GM19240 (cell line): ENCODE measurements around the gene CLN5.
A peak's percentile ranks its signal among the peaks of the same experiment; 100 is the strongest.
"Not testable (repeated sequence)": the region's sequence is repeated elsewhere in the genome, so short reads cannot be mapped to it uniquely, and the experiment has no call there.

ENCODE experiments used
- DNase-seq: peaks from one replicate; pipeline ENCODE4 v3.0.0; 2011; ENCODE audit warnings: low spot score; ENCODE audit not compliant: insufficient read length

Gene CLN5

DNA sequence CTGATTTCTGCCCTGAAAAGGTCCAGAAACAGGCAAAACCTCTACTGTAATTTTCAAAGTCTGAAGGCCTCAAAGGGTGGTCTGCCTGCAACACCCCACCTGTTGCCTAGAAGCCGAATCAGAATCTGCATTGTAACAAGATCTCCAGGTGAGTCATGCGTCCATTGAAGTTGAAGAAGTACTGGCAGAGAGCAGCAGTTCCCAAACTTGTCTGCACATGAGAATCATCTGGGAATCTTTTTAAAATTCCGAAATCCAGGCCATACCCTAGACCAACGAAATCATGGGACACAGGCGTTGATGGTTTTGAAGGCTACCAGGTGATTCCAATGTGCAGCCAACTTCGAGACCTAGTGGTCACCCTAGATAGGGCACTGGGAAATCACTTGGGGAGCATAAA lies 16.0 kb upstream of the CLN5 start:
- DNase-seq, result no peak

DNA sequence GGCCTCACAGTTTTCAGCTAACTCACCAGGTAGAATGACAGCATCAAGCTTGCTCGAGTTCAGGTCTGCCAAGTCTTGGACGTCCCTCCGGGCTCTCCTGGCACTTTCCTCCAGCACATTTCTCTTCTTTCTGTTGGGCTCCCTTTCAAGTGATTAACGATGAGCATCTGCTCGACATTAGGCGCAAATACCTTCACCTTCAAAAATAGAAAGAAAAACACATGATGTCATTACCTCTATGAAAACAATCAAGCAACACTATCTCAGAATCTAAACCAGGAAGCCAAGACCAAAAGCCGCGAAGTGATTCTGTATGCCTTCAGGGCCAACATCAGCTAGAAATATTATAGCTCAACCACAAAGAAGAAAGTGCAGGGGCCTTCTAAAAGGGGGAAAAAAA lies 15.4 kb upstream of the CLN5 start:
- no peak for DNase-seq

DNA sequence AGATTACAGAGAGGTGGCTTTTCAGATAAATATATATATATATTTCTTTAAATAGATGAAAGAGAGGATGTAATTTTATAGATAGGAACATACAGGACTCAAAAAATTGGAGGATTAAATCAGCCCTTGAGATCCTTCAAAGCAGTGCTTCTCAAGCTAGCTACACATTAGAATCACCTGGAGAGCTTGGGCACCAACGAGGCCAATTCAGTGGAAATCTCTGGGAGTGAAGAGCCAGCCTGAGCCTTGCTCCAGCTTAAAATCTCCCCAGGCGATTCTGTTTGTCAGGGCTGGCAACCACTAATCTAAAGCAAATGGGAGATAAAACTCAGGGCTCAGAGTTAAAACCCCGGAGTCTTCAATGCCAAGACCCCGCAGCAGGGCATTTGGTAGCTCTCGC lies 15.0 kb upstream of the CLN5 start:
- DNase-seq, result no peak

DNA sequence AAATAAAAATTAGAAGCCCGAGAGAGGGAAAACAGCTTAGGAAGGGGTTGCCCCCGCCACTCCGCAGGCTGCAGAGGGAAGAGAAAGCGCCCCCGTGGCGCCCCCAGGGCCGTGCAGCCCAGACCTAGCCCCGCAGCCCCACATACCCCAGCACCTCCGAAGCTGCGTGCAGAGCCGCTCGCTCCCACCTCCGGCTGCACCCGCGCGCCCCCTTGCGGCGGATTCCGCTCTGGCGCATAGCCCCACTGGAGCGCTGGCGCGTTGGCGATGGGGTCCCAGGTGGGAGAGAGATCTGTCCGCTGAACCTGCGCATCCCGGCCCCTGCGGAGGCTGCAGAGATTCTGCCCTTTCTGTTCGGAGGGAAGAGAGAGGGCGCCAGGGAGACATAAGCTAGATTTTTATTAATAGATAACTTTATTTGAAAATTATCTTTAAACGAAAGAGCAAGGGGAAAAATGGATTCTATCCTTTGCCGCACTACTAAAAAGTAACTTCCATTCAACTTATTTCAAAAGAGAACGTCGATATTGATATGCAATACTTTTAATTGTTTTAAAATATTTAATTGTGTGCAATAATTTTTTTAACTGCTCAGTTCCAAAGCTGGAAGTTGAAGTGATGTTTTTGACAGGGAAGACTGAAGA lies 11.7 kb upstream of the CLN5 start:
- DNase-seq, result peak; percentile 79

GRCh38 chr13:76982061-76982460 lies 9.8 kb upstream of the CLN5 start:
- DNase-seq, result no peak

GRCh38 chr13:76983676-76984075 lies 8.2 kb upstream of the CLN5 start:
- DNase-seq, result no peak

DNA sequence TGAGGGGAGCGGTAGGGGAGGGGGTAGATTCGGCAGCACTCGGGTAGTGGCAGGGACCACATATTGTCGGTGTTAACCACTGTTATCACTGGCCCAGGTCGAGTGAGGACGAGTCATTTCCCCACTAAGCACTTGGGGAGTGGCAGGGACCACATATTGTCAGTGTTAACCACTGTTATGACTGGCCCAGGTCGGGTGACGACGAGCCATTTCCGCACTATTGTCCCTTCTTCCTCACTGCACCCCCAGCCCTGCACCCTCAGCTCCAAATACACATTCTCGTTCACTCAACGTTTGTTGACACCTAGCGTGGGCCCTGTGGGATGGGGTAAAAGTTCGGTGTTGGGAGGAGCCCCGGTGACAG lies 467 bp upstream of the CLN5 start:
- DNase-seq, result peak; percentile 29

DNA sequence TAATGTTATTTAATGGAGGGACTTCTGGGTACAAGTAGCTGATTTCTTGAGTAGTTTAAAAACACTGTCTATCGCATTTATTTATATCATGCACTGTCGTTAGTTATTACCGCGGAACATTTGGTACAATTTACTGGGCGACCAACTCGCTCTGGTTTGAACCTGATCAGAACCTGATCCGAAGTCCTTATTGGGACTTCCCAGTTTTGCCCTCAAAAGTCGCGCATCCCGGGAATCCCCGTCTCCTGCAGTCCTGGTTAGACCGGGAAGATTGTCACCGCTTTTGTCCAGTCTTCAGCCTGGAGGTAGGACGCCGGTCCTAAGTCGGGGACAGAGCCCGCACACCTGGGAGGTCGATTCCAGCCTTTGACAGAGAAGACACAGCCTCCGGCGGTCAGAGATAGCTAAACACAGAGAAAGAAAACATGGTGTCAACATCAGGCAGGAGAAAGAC lies 694 bp downstream of the CLN5 start:
- no peak for DNase-seq

GRCh38 chr13:76993021-76993420 lies 1.1 kb downstream of the CLN5 start:
- DNase-seq, result no peak

- DNase-seq, result no peak
Measured at GRCh38 chr13:76993473-76993872, 1.6 kb downstream of the CLN5 start.

DNA sequence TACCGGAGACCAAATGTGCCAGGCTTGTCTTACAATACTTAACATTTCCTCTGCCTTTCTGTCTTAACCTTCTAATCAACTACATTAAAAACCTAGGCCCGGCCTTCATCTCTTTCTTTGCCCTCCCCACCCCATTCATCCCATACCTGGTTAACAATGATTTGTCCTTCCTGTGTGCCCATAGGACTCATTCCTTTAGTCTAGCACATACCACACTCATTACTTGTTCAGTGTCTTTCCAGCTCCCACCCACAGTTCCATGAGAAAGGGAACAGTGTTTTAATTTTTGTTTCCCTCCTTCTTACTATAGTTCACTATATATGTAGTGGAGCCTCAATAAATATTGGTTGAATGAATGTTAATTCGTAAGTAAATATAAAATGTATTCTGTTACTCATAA lies 2.4 kb downstream of the CLN5 start:
- no peak for DNase-seq

GRCh38 chr13:77000475-77000874 lies 8.6 kb downstream of the CLN5 start:
- DNase-seq, result no peak

GRCh38 chr13:77001540-77001939 lies 9.7 kb downstream of the CLN5 start:
- DNase-seq, result no peak

GRCh38 chr13:77001963-77002587 lies 10.2 kb downstream of the CLN5 start:
- DNase-seq, result no peak

GRCh38 chr13:77002590-77003190 lies 10.8 kb downstream of the CLN5 start:
- no peak for DNase-seq

- DNase-seq, result not testable (repeated sequence)
Measured at GRCh38 chr13:77008337-77008736, 16.5 kb downstream of the CLN5 start.

DNA sequence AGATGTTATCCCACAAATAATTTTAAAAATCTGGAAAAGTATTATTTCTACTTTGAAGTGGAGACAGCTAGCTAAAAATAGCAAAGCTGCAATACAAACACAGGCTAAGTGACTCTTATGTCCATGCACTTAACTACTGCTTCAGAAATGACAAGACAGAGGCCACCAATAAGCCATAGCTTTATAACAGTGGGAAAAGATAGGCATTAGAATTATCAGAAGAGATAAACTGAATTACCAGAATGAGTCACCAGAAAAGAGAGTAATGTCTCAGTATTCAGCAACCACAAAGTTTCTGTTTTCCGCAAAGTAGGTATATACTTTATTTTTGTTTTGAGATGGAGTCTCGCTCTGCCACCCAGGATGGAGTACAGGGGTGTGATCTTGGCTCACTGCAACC lies 17.1 kb downstream of the CLN5 start:
- no peak for DNase-seq

DNA sequence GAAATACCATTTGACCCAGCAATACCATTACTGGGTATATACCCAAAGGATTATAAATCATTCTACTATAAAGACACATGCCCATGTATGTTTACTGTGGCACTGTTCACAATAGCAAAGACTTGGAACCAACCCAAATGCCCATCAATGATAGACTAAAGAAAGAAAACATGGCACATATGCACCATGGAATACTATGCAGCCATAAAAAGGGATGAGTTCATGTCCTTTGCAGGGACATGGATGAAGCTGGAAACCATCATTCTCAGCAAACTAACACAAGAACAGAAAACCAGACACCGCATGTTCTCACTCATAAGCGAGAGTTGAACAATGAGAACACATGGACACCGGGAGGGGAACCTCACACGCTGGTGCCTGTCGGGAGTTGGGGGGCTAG lies 17.8 kb downstream of the CLN5 start:
- DNase-seq, result not testable (repeated sequence)

DNA sequence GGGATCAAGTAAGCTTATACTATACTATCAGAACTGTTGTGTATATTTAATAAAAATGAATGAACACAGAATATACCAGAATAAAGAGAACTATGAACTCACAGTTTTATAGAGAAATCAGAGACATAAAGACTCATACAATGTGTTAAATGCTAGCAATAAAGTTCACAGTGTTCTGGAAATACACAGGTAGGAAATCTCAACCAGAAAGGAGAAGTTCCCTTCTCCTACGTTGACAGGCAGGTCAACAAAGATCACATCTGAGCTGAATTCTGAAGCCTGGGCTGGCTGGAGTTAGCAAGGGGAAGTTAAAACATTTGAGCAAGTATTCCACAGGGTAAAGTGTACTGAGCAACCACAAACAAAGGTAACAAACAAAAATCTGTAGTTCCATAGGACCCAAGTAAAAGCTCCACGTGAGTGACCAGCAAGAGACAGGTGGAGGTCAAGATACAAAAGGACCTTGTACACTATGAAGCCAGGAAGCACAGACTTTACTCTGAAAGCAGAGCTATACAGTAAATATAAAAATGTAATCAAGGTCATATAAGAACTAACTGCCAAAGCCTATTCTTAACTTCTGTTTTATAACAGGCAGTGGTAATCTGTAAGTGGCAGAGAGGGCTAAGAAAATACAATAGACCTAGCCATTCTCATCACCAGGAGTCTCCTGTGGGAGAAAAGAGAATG lies 22.1 kb downstream of the CLN5 start:
- no peak for DNase-seq

DNA sequence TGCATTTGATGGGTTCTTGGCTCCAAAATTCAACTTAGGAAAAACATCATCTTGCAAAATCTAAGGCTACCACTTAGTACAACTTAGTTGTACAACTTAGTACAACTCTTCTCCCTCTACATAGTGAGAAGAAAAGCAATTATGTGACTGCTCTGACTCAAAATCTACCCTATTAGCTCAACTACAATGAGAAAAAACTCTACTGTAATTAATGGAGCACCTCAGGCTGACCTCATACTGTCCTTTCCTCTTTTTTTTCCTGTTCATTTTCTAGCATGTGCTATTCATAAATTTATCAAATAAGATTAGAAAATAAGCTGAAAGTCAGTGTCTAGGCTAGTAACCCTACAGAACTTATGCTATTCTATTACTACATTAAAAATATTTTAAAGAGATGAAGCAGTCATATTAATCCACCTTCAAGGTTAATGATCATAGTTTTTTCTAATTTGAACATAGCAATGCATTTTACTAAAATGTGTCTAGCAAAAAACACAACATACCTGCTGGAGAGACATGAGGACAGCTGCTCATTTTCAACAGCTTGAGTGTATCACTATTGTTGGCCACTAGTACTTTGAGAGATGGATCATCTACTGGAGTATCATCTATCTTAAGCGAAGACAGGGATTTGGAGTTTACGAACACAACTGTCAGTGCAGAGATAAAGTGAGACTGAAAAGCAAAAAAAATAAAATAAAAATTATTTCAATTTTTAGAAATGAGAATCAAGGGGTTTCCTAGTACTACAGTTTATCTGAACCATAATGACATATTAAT lies 23.2 kb downstream of the CLN5 start:
- no peak for DNase-seq

DNA sequence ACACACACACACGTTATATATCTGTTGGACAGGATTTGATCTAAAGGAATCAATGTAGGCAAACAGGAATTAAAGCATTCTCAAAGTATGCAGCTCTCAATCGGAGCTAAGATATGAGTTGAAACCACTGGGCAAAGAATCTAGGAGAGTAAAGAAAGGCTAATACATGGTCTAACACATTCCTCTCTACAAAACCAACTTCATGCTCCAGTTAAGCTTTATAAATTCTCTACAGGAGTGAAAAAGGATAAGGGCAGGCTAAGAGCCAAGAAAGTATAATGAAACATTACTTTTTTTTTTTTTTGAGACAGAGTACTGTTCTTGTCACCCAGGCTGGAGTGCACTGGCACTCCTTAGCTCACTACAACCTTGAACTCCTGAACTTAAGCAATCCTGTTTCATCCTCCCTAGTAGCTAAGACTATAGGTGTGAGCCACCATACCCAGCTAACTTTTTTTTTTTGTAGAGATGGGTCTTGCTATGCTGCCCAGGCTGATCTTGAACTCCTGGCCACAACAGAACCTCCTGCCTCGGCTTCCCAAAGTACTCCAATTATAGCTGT lies 24.5 kb downstream of the CLN5 start:
- no peak for DNase-seq
